GM23248 (cell line): Measurements from ENCODE around the gene TEX19.

Experiments used
- EZH2 ChIP-seq: fragments of 200-600 bp; sonication (generic); IDR thresholded peaks from 2 replicates; pipeline ENCODE4 v1.6.1; 2018; ENCODE audit warnings: antibody characterized with exemption, mild to moderate bottlenecking; ENCODE audit not compliant: insufficient read depth, poor library complexity, severe bottlenecking
- EZH2phosphoT487 ChIP-seq: fragments of 200-600 bp; sonication (generic); IDR thresholded peaks from 2 replicates; pipeline ENCODE4 v1.6.1; 2018; ENCODE audit warnings: antibody characterized with exemption, moderate library complexity, mild to moderate bottlenecking, low read depth; ENCODE audit not compliant: insufficient read depth

- TF ChIP-seq EZH2phosphoT487 = no peak
- no peak for TF ChIP-seq EZH2
Observed at GRCh38 chr17:82328141-82328993, 30.7 kb upstream of the TEX19 start.
